ENCODE results near the gene SLC25A48. TPM values are rescaled to one million over a fixed set of nuclear protein-coding genes. Genes with fewer than 3 reads are reported as not detected.

Gene SLC25A48
- total RNA-seq, 4 donors from 2014 or later, result 0.34 to 2.0 (median 0.94) TPM; not detected in 1

GRCh38 chr5:135891268-135891667 is 56.8 kb downstream of the SLC25A48 start:
- TF ChIP-seq CTCF (IDR thresholded peaks at IDR 0.05; ENCODE audit: low read depth), result no peak

DNA sequence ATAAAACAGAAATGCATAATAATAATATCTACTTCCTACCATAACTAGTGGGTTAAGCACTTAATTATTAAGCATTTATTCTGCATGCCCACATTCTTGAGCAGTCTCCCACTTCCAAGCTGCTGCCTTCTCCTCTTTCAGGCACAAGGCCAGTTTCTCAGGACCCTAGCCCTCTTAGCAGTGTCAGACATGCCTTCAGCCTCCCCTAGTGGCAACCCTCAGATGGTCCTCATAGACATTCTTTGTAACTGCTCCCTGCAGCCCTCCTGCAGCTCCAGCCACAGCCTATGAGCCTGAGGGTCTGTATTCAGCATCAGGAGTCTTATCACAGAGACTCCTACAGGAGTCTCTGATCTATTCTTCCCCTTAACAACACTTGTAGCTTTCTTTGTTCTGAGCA is 57.3 kb downstream of the SLC25A48 start:
- no peak for TF ChIP-seq CTCF (IDR thresholded peaks at IDR 0.05; ENCODE audit: low read depth)

DNA sequence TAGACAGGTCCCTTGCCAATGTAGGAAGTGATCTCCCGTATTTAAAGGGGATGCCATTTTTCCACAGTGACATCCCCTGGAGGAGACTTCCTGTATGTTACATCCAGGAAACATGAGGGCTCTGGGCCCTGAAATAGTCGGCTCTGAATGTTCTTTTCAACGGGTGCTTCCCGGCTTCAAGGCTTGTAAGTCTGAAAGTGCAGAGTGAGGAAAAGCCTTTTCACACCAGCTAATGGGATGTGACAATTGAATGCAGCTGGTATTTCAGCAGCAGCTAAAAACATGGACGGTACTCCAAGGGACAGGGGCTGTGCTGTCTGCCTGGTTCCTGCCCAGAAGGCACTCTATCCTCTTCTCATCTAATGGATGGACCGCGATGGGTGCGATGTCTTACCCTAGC is 59.8 kb downstream of the SLC25A48 start:
- no peak for TF ChIP-seq CTCF (IDR thresholded peaks at IDR 0.05; ENCODE audit: low read depth)

DNA sequence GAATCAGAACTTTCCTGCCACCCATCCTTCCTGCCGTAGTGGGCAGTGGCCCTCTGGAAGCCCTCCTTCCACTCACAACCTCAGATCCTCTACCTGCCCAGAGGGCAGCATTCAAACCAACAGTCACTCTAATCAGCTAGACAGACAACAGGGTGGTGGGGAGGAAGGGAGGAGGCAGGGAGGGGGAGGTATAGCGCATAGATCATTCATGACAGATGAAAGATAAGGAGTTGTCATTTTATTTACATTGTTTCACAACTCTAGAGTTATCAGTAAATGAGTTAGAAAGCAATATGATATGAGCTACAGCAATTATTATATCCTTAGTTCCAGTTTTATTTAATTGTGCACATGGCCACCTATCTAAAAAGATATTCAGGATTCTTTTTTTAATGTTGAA is 60.3 kb downstream of the SLC25A48 start:
- TF ChIP-seq CTCF (IDR thresholded peaks at IDR 0.05; ENCODE audit: low read depth), result no peak

DNA sequence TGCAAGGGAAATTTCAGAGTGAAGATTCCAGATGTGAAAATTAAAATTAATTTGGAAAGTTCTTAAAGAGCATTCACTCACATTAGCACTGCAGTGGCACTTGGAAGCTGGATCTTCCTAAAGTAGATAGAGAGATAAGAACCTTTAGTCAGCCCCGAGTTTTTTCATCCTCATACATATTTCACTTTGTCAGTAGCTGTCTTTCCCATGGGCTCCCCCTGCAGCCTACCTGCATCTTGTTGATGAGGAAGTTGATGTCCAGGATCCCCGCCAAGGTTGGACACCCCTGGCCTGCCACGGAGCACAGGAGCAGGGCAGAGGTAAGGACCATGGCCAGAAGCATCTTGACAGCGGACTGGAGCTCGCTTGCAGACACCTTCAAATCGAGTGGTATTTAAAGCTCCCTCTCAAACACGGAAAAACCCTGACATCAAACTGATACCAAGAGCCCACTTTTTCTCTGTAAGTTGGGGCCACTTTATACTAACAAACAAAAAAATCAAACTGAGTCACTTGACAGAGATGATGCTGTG is 61.1 kb downstream of the SLC25A48 start, which contains the start of gene IL9:
Gene IL9 (minus strand): TSS at position 368 of the 533 bp plus-strand sequence. CDS start 25 bp downstream, at position 343.
- no peak for TF ChIP-seq CTCF (IDR thresholded peaks at IDR 0.05; ENCODE audit: low read depth)

DNA sequence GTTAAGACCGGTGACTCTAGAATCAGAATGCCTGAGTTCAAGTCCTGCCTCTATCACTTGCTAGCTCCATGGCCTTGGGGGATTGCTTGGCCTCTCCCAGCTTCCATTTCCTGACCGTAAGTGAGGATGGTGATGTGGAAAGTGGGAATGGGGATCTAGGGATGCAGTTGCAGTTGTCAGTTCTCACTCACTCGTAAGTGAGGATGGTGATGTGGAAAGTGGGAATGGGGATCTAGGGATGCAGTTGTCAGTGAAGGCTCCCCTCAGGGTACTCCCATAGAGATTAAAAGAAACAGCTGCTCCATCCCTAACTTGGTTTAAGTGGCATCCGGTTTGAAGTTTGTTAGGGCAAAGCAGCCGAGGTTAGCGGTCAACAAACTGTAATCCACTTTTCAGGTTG is 64.2 kb downstream of the SLC25A48 start:
- TF ChIP-seq CTCF (IDR thresholded peaks at IDR 0.05; ENCODE audit: low read depth), result no peak

DNA sequence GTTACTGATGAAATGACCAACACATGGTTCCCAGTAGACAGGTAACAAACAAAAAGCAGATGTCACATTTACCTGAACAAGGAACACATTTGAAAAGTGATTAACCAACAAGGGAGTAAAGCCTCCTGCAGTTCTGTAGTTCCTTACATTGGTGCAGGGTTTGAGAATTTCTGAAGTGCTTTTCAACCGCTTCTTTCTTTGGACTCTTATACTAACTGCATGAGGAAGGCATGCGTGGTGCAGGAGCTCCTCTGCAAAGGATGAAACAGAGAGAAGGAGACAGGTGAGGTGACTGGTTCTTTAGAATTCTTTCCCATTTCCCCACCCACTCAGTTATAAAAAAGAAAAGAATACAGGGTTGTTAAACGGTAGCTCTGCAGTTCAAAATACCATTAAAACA is 65.8 kb downstream of the SLC25A48 start:
- TF ChIP-seq CTCF (IDR thresholded peaks at IDR 0.05; ENCODE audit: low read depth), result no peak
